GM21717 (cell line): ENCODE data around the gene LHPP.

ENCODE experiments used
- ATAC-seq: cut with Tn5 transposase; IDR thresholded peaks from one replicate; pipeline ENCODE4 v1.9.1; 2021; ENCODE audit warnings: mild to moderate bottlenecking, moderate library complexity; ENCODE audit not compliant: unreplicated experiment

Gene LHPP

DNA sequence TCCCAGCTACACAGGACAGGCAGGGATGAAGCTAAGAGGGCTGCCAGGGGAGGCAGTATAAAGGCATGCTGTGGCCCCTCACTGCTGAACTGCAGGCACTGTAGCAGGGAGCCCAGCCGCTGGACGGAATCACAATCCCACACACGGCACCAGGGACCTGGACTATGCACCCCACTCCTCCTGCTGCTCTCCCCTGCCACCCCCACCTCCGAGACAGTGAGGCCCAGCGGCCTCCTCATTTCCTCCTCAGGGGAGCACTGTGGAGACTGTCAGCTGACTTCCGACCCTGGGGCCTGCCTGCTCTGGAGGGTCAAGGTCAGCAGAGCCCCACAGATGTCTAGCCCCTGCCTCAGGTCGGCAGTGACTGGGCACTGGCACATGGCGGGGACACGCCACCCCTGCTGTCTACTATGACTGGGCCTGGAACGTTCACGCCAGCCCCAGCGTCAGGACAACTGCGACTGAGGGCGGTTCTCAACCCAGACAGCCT is 189.8 kb downstream of the LHPP start:
- ATAC-seq = no peak

DNA sequence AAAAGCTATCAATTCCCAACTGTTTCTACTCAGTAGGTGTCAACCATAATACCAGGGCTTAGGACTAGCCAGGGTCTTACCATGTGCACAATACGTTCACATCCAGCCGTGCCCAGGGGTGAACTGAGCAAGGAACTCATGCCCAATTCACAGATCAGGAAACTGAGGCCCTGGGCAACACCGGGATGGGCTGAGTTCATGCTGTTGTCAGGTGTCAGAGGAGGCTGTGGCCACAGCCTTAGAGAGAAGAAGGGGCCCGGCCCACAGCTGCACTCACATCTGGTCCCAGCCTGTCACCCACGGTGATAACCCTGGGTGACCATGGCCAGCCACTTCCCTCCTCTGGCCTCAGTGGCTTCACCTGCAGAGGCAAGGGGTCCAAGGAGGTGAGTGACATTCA is 190.6 kb downstream of the LHPP start:
- no peak for ATAC-seq

DNA sequence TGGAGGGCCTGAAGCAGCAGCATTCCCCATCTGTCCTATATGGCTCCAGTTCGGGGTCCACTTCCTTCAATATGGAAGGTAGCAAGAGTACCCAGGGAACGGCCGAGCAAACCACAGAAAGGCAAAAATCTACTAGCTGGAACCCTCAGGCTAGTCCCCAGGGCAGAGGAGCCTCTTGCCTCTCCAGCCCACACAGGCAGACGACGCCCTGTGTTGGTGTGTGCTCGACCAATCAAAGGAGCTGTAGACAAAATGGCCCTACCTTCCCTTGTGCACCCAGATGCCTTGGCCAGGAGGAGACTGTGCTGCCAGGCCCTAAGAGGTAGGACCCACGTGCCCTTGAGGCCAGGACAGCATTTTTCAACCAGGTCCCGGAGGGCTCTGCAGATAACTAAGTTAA is 191.1 kb downstream of the LHPP start:
- no peak for ATAC-seq

DNA sequence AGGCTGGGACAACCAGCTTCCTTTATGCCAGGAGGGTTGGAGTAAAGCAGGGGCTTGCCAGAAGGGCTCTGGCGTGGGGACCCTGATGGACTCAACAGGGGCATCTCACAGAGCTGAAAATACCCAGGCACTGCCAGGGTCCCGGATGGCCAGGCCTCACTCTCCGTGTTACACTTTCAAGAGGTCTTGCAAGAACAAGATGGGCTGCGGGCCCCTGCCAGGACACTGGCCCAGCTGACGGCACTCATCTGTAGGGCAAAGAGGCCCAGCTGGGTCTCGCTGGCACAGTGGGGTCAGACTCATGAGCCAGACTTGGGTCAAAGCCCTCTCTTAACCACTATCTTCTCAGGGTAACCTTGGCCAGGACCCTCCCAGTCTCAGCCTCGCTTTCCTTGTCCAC is 191.7 kb downstream of the LHPP start:
- no peak for ATAC-seq

DNA sequence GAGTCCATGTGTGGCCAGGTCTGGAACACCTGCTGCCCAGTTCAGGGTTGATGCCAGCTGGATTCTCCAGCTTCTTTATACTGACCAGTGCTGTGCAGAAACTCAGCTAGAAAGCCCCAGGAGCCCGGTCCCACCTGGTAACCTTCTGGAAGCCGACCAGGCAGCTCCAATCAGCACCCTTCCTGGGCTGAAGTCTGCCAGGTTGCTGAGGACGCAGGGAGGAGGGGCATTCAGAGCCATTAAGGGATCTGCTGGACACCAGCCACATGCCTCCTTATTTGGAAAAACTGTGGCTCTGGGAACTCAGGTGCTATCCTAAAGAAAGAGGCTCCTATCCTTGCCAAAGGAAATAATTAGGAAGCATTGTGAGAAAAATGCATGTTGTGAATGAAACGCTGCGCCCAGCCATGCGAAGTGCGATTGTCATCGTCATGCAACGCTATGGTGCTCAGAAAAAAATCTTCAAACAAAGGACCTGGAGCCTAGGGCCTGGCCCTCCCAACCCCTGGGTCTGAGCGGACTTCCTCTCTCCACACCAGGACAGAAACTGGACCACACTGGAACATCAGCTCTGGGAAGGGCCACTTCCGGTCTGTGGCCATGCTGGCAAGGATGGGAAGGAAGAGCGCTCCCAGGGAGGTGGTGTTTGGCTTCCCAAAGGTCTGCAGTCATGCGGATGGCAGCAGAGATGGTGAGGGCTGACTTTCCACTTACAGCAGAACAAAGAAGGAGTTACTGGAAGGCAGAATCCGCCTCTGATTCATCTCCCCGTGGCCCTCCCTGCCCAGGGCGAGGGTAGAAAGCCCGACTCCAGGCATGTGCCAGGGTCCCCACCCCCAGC is 192.4 kb downstream of the LHPP start:
- ATAC-seq = no peak

DNA sequence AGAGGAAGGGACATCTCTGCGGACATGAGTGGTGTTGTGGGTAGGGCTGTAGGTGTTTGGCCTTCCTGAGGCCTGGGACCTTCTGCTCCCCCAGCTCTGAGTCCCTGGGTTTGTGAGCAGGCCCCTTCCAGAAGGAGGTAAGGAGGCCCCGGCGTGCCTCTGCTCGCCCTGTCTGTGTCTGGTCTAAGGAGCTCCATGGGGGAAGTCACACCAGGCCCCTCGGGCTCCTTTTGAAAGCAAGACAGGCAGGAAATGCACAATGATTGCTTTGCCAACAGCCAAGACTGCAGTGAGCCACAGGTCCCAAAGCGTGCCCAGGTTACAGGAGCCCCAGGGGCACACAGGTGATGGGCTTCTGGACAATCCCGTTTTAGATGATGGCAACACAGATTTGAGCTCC is 193.1 kb downstream of the LHPP start:
- ATAC-seq = no peak

DNA sequence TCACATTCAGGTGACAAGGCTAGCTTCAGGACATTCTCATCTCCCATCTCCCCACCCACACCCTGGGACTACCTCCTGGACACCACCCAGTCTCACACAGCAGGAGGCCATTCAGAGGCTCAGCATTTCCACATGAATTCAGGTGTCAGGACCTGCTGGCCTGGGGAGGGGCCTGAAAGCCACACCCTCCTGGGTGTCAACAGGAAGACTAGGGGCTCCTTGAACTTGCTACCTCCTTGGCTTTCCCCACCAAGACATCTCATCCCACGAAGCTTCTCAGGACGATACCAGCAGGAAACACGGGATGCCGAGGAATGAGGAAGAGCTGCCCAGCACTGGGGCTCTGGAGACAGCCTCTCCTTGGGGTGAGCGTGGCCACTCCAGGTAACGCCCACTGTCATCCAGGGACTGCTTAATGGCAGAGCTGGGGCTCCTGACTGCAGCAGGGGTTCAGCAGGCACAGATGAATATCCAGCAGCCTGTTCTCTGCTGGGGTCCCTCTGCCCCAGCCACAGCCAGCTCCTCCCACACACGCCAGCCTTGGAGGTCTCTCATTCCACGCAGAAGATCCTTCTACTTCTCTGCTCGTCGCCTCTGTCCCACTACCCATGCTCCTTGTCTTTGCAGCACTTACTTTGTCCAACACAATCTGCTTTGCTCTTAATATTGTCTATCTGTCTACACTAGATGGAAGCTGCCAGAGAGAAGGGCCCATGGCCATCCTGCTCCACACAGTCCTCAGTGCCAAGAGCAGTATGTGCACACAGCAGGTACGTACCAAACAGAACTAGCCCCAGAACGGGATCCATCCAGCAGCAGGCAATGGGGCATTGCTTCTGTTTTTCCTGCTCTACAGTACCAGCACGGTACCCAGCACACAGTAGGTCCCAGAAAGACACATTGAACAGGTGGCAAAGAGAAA is 193.8 kb downstream of the LHPP start:
- ATAC-seq = no peak

DNA sequence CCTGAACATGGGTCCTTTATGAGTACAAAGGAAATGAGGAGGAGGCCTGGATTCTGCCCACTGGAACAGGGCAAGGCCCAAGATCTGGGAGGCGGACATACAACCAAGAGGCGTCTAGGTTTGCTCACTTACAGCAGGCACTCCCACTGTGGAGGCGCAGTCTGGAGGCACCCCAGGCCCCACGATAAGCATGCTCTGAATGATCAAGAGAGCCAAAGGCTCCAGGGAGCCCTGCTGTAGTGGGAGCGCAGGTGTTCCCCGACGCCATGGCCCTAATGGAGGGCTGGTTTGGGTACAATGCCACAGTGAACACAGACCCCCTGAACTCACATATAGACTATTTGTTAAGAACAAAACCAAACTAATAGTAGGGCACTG is 194.5 kb downstream of the LHPP start:
- no peak for ATAC-seq

DNA sequence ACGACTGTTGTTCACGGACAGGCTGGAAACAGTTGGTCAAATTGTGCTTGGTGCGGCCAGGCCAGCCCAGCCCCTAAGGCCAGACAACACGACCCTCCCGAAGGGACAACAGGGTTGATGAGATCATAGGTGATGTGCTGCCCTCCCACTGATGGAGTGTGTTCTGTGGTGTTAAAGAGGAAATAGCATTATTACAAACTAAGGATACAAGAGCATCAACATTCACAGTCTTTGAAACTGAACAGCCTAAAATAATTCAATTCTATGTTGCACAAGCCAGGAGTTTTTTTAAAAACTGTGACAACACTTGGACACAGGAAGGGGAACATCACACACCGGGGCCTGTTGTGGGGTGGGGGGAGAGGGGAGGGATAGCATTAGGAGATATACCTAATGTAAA is 194.9 kb downstream of the LHPP start:
- no peak for ATAC-seq

DNA sequence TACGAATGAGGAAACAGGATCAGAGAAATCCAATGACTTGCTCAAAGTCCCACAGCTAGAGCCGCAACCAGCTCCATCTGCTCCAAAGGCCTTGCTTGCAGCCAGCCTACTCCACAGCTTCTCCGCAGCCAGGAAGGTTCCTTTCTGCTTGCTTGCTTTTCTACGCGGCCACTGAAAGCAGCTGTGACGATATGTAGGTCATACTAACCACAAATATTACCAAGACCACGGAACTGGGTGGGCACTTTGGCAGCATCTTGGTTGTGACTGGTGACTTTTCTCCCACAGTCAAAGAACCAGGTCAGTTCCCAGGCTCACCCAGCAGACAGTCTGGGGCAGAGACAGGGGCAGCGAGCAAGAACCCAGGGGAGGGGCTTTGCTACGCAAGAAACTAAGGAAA is 196.2 kb downstream of the LHPP start:
- no peak for ATAC-seq

DNA sequence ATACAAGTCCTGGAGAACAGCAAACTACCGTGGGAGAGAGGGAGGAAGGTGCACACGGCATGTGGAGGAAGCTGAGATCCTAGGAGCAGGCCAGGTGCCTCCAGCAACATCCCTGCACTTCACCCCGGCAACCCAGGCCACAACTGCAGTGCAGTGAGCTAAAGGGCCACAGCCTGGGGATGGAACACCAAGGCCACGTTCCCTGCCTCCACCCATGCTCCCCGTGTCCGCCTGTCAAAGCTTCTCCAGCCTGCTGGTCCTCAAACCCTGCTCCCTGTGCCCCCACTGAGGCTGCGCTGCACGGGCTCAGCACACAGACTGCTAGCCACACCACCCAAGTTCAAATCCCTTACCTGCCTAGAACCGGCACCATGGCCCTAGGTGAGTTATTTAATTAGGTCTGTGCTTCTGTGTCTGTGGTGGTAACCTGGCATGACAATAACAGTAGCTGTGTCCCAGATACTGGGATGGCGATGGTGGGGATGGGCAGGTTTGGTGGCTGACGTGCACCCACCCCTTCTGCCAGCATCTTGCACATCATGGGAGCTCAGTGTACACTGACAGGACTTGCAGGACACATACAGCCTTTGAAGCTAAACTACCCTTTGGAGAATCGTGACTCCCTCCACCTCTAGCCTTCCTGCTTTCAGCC is 197.1 kb downstream of the LHPP start:
- no peak for ATAC-seq

DNA sequence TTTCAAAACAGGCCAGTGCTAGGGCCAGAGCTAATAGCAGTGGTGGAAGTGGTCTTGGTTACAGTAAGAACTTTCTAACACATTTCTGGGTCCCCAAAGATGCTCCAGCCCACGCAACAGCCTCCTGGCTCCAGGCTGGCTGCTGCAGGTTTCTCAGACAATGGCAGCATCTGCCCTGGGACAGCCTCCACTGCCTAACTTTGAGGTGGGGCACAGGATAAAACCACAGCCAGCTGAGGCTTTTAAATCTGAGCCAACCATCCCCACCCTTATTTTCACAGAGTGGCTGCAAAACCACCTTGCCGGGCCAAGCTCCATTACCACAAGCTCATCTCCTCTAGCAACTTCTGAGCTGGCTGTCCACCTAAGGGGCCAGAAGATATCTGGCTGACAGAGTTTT is 197.8 kb downstream of the LHPP start:
- ATAC-seq = no peak

DNA sequence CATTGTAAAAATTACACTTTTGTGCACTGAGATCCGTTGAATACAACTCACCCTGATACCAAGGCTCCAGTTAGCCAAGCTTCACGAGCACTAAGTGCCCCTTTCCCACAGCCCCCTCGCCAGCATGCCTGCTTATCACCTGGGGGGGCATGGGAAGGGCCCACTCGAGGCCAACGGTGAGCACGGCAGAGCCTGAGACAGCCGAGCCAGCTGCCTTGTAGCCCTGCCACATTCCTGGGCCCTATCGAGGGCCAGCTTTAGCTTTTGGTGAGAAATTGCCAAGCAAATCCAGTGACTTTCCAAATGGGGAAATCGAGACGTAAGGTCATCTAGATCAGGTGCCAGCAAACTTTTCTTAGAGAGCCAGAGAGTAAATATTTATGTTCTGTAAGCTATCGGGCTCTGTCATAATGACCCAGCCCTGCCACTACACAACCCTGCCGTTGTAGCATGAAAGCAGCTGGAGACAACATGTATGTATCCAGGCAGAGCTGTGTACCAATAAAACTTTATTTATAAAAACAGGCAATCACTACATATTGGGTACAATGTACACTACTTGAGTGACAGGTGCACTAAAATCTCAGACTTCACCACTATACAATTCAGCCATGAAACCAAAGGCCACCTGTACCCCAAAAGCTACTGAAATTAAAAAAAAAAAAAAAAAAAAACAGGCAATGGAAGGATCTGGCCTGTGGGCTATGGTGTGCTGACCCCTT is 198.9 kb downstream of the LHPP start:
- ATAC-seq = no peak

DNA sequence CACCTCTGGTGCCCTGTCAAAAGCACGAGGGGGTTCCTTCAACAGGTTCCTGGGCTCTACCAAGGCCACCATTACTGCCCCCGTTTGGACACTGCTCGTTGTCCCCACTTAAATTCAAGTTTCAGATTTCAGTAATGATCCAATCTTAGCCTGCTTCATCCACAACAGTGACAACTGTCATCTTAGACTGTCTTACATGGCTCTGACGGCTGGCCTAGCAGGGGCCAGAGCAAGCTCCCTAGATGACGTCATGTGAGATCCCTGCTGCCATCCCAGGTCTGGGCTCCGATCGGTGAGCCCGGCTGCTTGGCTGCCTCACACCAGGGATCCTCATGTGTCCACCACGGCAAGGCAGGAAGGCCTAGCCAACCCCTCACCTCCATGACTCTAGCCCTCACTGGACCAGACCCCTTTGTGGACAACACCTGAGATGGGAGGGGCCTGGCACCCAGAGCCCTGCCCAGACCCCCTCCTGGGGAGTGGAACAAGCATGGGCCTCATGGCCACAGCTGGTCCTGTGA is 200.1 kb downstream of the LHPP start:
- ATAC-seq = no peak

DNA sequence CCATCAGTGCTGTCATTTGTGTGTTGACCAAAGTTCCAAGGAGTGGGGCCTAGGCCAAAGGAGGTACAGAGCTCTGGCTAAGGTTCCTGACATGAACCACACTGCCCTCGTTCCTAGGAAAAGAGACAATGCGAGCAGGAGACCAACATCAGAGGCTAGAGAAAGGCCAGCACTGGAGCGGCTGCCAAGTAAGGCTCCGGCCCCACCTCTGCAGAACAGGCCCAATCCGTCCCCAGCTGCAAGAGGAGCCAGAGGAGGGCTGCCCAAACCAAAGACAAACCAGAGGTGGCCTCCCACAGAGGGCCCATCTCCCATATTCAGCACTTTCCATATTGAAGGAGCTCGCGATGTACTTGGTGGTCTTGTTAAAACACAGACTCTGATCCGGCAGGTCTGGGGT is 201.6 kb downstream of the LHPP start:
- ATAC-seq = no peak
